Airway epithelial cell (primary cell): ENCODE measurements around the gene RBM5. TPM values are rescaled to one million over a fixed set of nuclear protein-coding genes. Genes with fewer than 3 reads are reported as not detected.

ENCODE experiments used
- total RNA-seq: library from RNA; depleted of rRNA; stranded (reverse); fragments of >200 nt; gene quantifications from 2 replicates; pipeline ENCODE4 v1.2.3, GENCODE V29; 2015

The RBM5 gene
- total RNA-seq = 30.3 and 59.5 TPM in 2 replicates

GRCh38 chr3:50088725-50089608 lies at the start of gene RBM5:
TSS of gene RBM5 (plus strand) at chr3:50088919. CDS start at chr3:50090435, 1,516 bp downstream.

GRCh38 chr3:50154840-50155490 lies 66.2 kb downstream of the RBM5 start, which contains the start of gene SEMA3F:
TSS of gene SEMA3F (plus strand) at chr3:50155324. CDS start at chr3:50159623, 4,299 bp downstream.

Other genes with a start within 250 kb of the RBM5 start
- gene TRAIP, start 232.4 kb upstream of the RBM5 start, total RNA-seq = 7.9 and 8.5 TPM in 2 replicates
- not detected in 2 replicates for gene CAMKV, start 219.0 kb upstream of the RBM5 start, total RNA-seq
- gene MST1R, start 185.0 kb upstream of the RBM5 start, total RNA-seq = 13.3 and 19.9 TPM in 2 replicates
- gene MON1A, start 159.1 kb upstream of the RBM5 start, total RNA-seq = 15.4 and 20.8 TPM in 2 replicates
- gene RBM6, start 148.8 kb upstream of the RBM5 start, total RNA-seq = 28.6 and 34.2 TPM in 2 replicates
- 183 and 242 TPM in 2 replicates for gene SEMA3F, start 66.4 kb downstream of the RBM5 start, total RNA-seq
- 0.35 TPM in 1 of 2 replicates, not detected in the other for gene GNAT1, start 102.7 kb downstream of the RBM5 start, total RNA-seq
- gene SLC38A3, start 116.4 kb downstream of the RBM5 start, total RNA-seq = 0.23 TPM in 1 of 2 replicates, not detected in the other
- gene GNAI2, start 147.3 kb downstream of the RBM5 start, total RNA-seq = 186 and 226 TPM in 2 replicates
- 3.9 and 5.4 TPM in 2 replicates for gene SEMA3B, start 180.2 kb downstream of the RBM5 start, total RNA-seq
- not detected in 2 replicates for gene LSMEM2, start 190.2 kb downstream of the RBM5 start, total RNA-seq
- gene IFRD2, start 203.5 kb downstream of the RBM5 start, total RNA-seq = 135 and 138 TPM in 2 replicates
- 13.4 and 19.0 TPM in 2 replicates for gene HYAL3, start 210.5 kb downstream of the RBM5 start, total RNA-seq
- 28.8 and 38.5 TPM in 2 replicates for gene NAA80, start 210.5 kb downstream of the RBM5 start, total RNA-seq
- 29.3 and 29.6 TPM in 2 replicates for gene HYAL1, start 214.7 kb downstream of the RBM5 start, total RNA-seq
- gene HYAL2, start 233.8 kb downstream of the RBM5 start, total RNA-seq = 81.7 and 102 TPM in 2 replicates
- 32.7 and 56.4 TPM in 2 replicates for gene TUSC2, start 239.3 kb downstream of the RBM5 start, total RNA-seq